K562 (cell line): ENCODE measurements around the gene HSD17B12. TPM values are rescaled to one million over a fixed set of nuclear protein-coding genes. Genes with fewer than 3 reads are reported as not detected.

ENCODE experiments used
- CXXC5 ChIP-seq: fragments of 250-450 bp; sonication (Bioruptor Pico); IDR thresholded peaks from 2 replicates; pipeline ENCODE4 v1.8.0; 2022; ENCODE audit warnings: inconsistent platforms, mild to moderate bottlenecking, moderate library complexity
- EP400 ChIP-seq: fragments of 450-650 bp; IDR thresholded peaks from 2 replicates; pipeline ENCODE4 v1.6.1; 2017; ENCODE audit warnings: antibody characterized with exemption, mild to moderate bottlenecking, moderate library complexity
- KLF10 ChIP-seq: fragments of 250-450 bp; sonication (Bioruptor Pico); IDR thresholded peaks from 2 replicates; pipeline ENCODE4 v1.6.1; 2021; ENCODE audit warnings: matching md5 sums
- NFXL1 ChIP-seq: fragments of 450-650 bp; formaldehyde crosslinking; IDR thresholded peaks from 2 replicates; pipeline ENCODE4 v1.4.0; 2021; ENCODE audit warnings: mild to moderate bottlenecking
- RBM14 ChIP-seq: fragments of 200-400 bp; formaldehyde crosslinking; IDR thresholded peaks from 2 replicates; pipeline ENCODE4 v1.6.1; 2018; ENCODE audit warnings: low read depth, mild to moderate bottlenecking, low read length, moderate library complexity, borderline replicate concordance; ENCODE audit not compliant: insufficient read depth
- RERE ChIP-seq: sonication (generic); formaldehyde crosslinking; IDR thresholded peaks from 2 replicates; pipeline ENCODE4 v1.8.0; 2023; ENCODE audit warnings: missing genetic modification reagents, mild to moderate bottlenecking, borderline replicate concordance
- SMAD4 ChIP-seq: fragments of 250-450 bp; sonication (Bioruptor Pico); conservative IDR thresholded peaks from 2 replicates; pipeline ENCODE4 v1.8.0; 2021; ENCODE audit warnings: inconsistent platforms, mild to moderate bottlenecking, moderate library complexity
- SMARCC2 ChIP-seq: fragments of 450-650 bp; IDR thresholded peaks from 2 replicates; pipeline ENCODE4 v1.6.1; 2017; ENCODE audit warnings: antibody characterized with exemption, moderate library complexity, mild to moderate bottlenecking, low read depth
- SRSF7 ChIP-seq: fragments of 200-400 bp; formaldehyde crosslinking; optimal IDR thresholded peaks from 2 replicates; pipeline ENCODE3; 2017; ENCODE audit warnings: mild to moderate bottlenecking, low read depth, low read length
- ZKSCAN3 ChIP-seq: fragments of 250-450 bp; sonication (Bioruptor Pico); IDR thresholded peaks from 2 replicates; pipeline ENCODE4 v1.4.0; 2020
- ZNF174 ChIP-seq: fragments of 250-450 bp; sonication (Bioruptor Pico); IDR thresholded peaks from 2 replicates; pipeline ENCODE4 v1.4.0; 2020; ENCODE audit warnings: mild to moderate bottlenecking
- ZNF395 ChIP-seq: fragments of 200-800 bp; sonication (Bioruptor generic); IDR thresholded peaks from 2 replicates; pipeline ENCODE4 v1.6.1; 2017; ENCODE audit warnings: missing genetic modification characterization, missing compliant biosample characterization
- ZNF41 ChIP-seq: fragments of 250-450 bp; sonication (Bioruptor Pico); conservative IDR thresholded peaks from 2 replicates; pipeline ENCODE4 v1.4.0; 2020; ENCODE audit warnings: mild to moderate bottlenecking
- ZNF609 ChIP-seq: sonication (generic); formaldehyde crosslinking; IDR thresholded peaks from 2 replicates; pipeline ENCODE4 v1.8.1; 2023; ENCODE audit warnings: missing genetic modification reagents, mild to moderate bottlenecking, borderline replicate concordance
- polyA plus RNA-seq, 8 experiments: library from polyadenylated mRNA; depleted of rRNA in 4 of 8; stranded (reverse) in 5 of 8; unstranded in 3 of 8; fragments of >200 nt; fragmentation: Nextera tagmentation in 2 of 8; fragmentation: Illumina TruSeq in 1 of 8; extraction: Ambion mirVana in 2 of 8; extraction: Trizol in 1 of 8; gene quantifications; 2 replicates each; pipeline versions ENCODE4 v1.2.1 to v1.2.3, GENCODE V29; 2011 to 2014; ENCODE audit warnings: inconsistent platforms in 1 of 8, missing spikeins in 1 of 8
- total RNA-seq, 7 experiments: library from RNA; depleted of rRNA in 6 of 7; stranded (reverse); fragments of >200 nt in 6 of 7; fragmentation: Illumina TruSeq in 2 of 7; extraction: Trizol in 2 of 7; gene quantifications; 2 replicates each; pipeline versions ENCODE4 v1.2.1 to v1.2.3, GENCODE V29; 2011 to 2021; ENCODE audit warnings: low replicate concordance in 1 of 7

The HSD17B12 gene
- total and polyA plus RNA-seq, 9 of the 15 experiments (the other 6 are each of a cell fraction or from before 2014, with no cell fraction given), result 9.1 to 34.5 (median 23.3) TPM

- TF ChIP-seq ZNF609 (CRISPR knock-in tag), result no peak
- peak; percentile 67; the same call in 1 of the 2 replicates for TF ChIP-seq SMARCC2
- peak; percentile 37 for TF ChIP-seq CXXC5
- no peak for TF ChIP-seq ZNF174 (CRISPR knock-in tag)
- TF ChIP-seq ZNF395 (CRISPR knock-in tag), result no peak
- TF ChIP-seq RERE, result no peak
- no peak for TF ChIP-seq EP400
- no peak for TF ChIP-seq ZKSCAN3 (CRISPR knock-in tag)
- no peak for TF ChIP-seq SRSF7
- no peak for TF ChIP-seq KLF10 (CRISPR knock-in tag)
- TF ChIP-seq NFXL1, result no peak
- TF ChIP-seq ZNF41 (CRISPR knock-in tag), result no peak
- TF ChIP-seq SMAD4 (CRISPR knock-in tag), result peak; percentile 54; the same call in 1 of the 2 replicates
- TF ChIP-seq RBM14, result no peak
These were observed 8.6 kb downstream of the HSD17B12 start (continued) for GRCh38 chr11:43689167-43689566.
